DOHH2 (cell line): ENCODE measurements around the gene MYCN.

ENCODE experiments used
- H3F3A ChIP-seq: fragments of 200-600 bp; sonication (generic), shearing (Covaris generic); 2 replicates; pipeline ENCODE4 v1.6.0; 2016; ENCODE audit warnings: antibody characterized with exemption, mild to moderate bottlenecking; ENCODE audit not compliant: control insufficient read depth, insufficient read depth
- H3K27ac ChIP-seq: fragments of 200-600 bp; sonication (generic); 2 replicates; pipeline ENCODE4 v1.5.1; 2014; ENCODE audit warnings: low read depth, mild to moderate bottlenecking, low read length, moderate library complexity
- H3K27me3 ChIP-seq: fragments of 200-600 bp; sonication (generic); 2 replicates; pipeline ENCODE4 v1.6.1; 2014; ENCODE audit warnings: mild to moderate bottlenecking, low read length, mixed read lengths; ENCODE audit not compliant: control insufficient read depth
- H3K36me3 ChIP-seq: fragments of 200-600 bp; sonication (generic); 2 replicates; pipeline ENCODE4 v1.6.1; 2014; ENCODE audit warnings: mild to moderate bottlenecking, low read length, moderate library complexity, mixed read lengths; ENCODE audit not compliant: control insufficient read depth
- H3K4me1 ChIP-seq: fragments of 200-600 bp; sonication (generic); 2 replicates; pipeline ENCODE4 v1.6.1; 2014; ENCODE audit warnings: mild to moderate bottlenecking, low read length, mixed read lengths; ENCODE audit not compliant: control insufficient read depth
- H3K4me2 ChIP-seq: fragments of 200-600 bp; sonication (generic); 2 replicates; pipeline ENCODE4 v1.6.0; 2014; ENCODE audit warnings: mild to moderate bottlenecking, low read length, moderate library complexity
- H3K4me3 ChIP-seq: fragments of 200-600 bp; sonication (generic); 2 replicates; pipeline ENCODE4 v1.5.1; 2014; ENCODE audit warnings: mild to moderate bottlenecking, low read length, mixed read lengths
- H3K79me2 ChIP-seq: fragments of 200-600 bp; sonication (generic); 2 replicates; pipeline ENCODE4 v1.6.1; 2014; ENCODE audit warnings: mild to moderate bottlenecking, low read length, mixed read lengths; ENCODE audit not compliant: control insufficient read depth
- H3K9me2 ChIP-seq: fragments of 200-600 bp; sonication (generic); replicated peaks from 2 replicates; pipeline ENCODE4 v1.6.1; 2014; ENCODE audit warnings: mild to moderate bottlenecking, low read length, mixed read lengths; ENCODE audit not compliant: control insufficient read depth
- H3K9me3 ChIP-seq: fragments of 200-600 bp; sonication (generic); 2 replicates; pipeline ENCODE4 v1.6.1; 2014; ENCODE audit warnings: antibody characterized with exemption, low read length, mixed read lengths; ENCODE audit not compliant: control insufficient read depth, insufficient read depth
- H4K20me1 ChIP-seq: fragments of 200-600 bp; sonication (generic); 2 replicates; pipeline ENCODE4 v1.6.0; 2014; ENCODE audit warnings: low read depth, mild to moderate bottlenecking, antibody characterized with exemption, low read length, moderate library complexity; ENCODE audit not compliant: control insufficient read depth, insufficient read depth
- CTCF ChIP-seq: fragments of 200-600 bp; sonication (generic); IDR thresholded peaks from one replicate; pipeline ENCODE4 v1.5.1; 2014; ENCODE audit warnings: antibody characterized with exemption, mild to moderate bottlenecking, low read depth, low read length; ENCODE audit not compliant: poor library complexity, severe bottlenecking
- EZH2phosphoT487 ChIP-seq: fragments of 200-600 bp; sonication (generic); IDR thresholded peaks from 2 replicates; pipeline ENCODE4 v1.6.1; 2017; ENCODE audit warnings: borderline replicate concordance, mild to moderate bottlenecking, antibody characterized with exemption, low read length, moderate library complexity, mixed read lengths

The MYCN gene

DNA sequence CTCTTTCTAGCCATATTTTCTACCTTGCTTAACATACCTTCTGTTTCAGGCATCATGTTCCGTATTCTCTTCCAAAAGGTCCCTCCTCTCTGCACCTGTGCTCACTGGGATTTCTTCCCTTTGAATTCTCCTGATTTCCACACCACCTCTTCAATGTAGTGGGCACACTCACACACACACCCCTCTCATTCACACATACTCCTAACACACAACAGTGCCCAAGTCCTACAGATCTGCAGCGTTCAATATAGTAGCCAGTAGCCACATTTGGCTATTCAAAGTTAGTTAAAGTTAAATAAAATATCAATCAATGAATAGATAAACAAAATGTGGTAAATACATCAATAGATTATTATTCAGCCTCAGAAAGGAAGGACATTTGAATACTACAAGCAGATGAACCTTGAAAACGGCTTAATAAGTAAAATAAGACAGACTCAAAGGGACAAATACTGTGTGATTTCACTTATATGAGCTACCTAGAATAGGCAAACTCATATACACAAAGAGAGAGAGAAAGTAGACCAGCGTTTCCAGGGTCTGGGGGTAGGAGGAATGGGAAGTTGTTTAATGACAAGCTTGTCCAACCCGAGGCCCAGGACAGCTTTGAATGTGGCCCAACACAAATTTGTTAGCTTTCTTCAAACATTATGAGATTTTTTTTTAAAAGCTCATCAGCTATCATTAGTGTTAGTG is 34.4 kb downstream of the MYCN start:
- Histone ChIP-seq H3K4me3 (no peak overlapping the region), H3K9me3 (no peaks in the 10 kb centered on the region), H4K20me1 (no peaks in the 10 kb centered on the region), H3K79me2 (no peaks in the 10 kb centered on the region), H3K9me2 (no peaks in the 10 kb centered on the region), H3K4me1 (no peaks in the 10 kb centered on the region), H3K27ac (no peak overlapping the region), H3K36me3 (no peaks in the 10 kb centered on the region), H3K4me2 (no peak overlapping the region), H3K27me3 (no peaks in the 10 kb centered on the region), H3F3A (no peaks in the 10 kb centered on the region)
- TF ChIP-seq EZH2phosphoT487 (no peak), CTCF (no peak)

- H3K4me3 ChIP-seq = no peak overlapping the region
- H4K20me1 ChIP-seq = no peaks in the 10 kb centered on the region
- H3K79me2 ChIP-seq = no peaks in the 10 kb centered on the region
- H3K36me3 ChIP-seq = no peaks in the 10 kb centered on the region
- H3K4me2 ChIP-seq = no peak overlapping the region
- H3K27me3 ChIP-seq = no peaks in the 10 kb centered on the region
- no peaks in the 10 kb centered on the region for H3F3A ChIP-seq
- H3K4me1 ChIP-seq = no peaks in the 10 kb centered on the region
- H3K9me2 ChIP-seq = no peaks in the 10 kb centered on the region
- H3K9me3 ChIP-seq = no peaks in the 10 kb centered on the region
- TF ChIP-seq EZH2phosphoT487 = no peak
- H3K27ac ChIP-seq = no peak overlapping the region
Measured at GRCh38 chr2:15975261-15975600, 34.9 kb downstream of the MYCN start.

DNA sequence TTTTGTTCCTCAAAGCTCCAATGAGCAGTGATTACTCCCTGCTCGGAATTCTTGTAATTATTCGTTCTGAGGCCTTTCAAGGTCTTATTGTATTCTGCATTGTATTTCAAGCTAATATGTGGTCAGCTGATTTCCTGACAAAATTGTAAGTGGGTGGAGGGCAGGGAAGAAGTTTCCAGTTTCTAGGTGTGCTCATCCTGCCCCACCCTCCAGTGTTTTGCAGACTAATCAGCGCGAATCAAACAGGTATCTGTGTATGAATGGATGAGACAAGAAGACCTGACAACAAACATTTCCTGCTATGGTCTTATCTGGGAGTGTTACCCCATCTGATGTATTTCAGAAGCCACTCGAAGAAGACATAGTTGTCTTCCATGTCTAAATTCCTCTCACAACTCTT is 35.3 kb downstream of the MYCN start:
- Histone ChIP-seq H3K9me2 (no peaks in the 10 kb centered on the region), H3K79me2 (no peaks in the 10 kb centered on the region), H3K36me3 (no peaks in the 10 kb centered on the region), H3F3A (no peaks in the 10 kb centered on the region), H3K27ac (no peak overlapping the region), H3K4me3 (no peak overlapping the region), H3K4me2 (no peak overlapping the region), H3K9me3 (no peaks in the 10 kb centered on the region), H3K27me3 (no peaks in the 10 kb centered on the region), H4K20me1 (no peaks in the 10 kb centered on the region), H3K4me1 (no peaks in the 10 kb centered on the region)
- TF ChIP-seq CTCF (no peak), EZH2phosphoT487 (no peak)

- TF ChIP-seq CTCF (no peak), EZH2phosphoT487 (no peak)
- no peak overlapping the region for H3K4me3 ChIP-seq
- no peaks in the 10 kb centered on the region for H3K27me3 ChIP-seq
Measured at GRCh38 chr2:15976354-15976753, 36.0 kb downstream of the MYCN start.

More at GRCh38 chr2:15976354-15976753, 36.0 kb downstream of the MYCN start:
- Histone ChIP-seq H3K27ac (no peak overlapping the region), H3K4me2 (no peak overlapping the region), H3K4me1 (no peaks in the 10 kb centered on the region), H3K9me3 (no peaks in the 10 kb centered on the region), H3F3A (no peaks in the 10 kb centered on the region), H3K36me3 (no peaks in the 10 kb centered on the region), H4K20me1 (no peaks in the 10 kb centered on the region), H3K9me2 (no peaks in the 10 kb centered on the region), H3K79me2 (no peaks in the 10 kb centered on the region)
